ENCODE measurements around the gene SGPL1.

Gene SGPL1

GRCh38 chr10:70785190-70785589, 30.6 kb upstream of the SGPL1 start, which contains the start of gene TBATA:
Gene TBATA, minus strand, starts transcription at chr10:70785377. Its CDS starts 1,998 bp downstream, at chr10:70783379.
- no peak for DNase-seq
- TF ChIP-seq GATA1 (IDR thresholded peaks at IDR 0.05; ENCODE audit: low read depth, low read length) = no peak
- no peak for TF ChIP-seq POLR2A (IDR thresholded peaks at IDR 0.05; ENCODE audit: low read length)

- TF ChIP-seq POLR2A (IDR thresholded peaks at IDR 0.05; ENCODE audit: low read length) (no peak), GATA1 (IDR thresholded peaks at IDR 0.05; ENCODE audit: low read depth, low read length) (no peak)
- DNase-seq = no peak
Measured at GRCh38 chr10:70786799-70787415, 28.8 kb upstream of the SGPL1 start.

- TF ChIP-seq POLR2A (IDR thresholded peaks at IDR 0.05; ENCODE audit: low read length) (no peak), GATA1 (IDR thresholded peaks at IDR 0.05; ENCODE audit: low read depth, low read length) (no peak)
- DNase-seq = no peak
Measured at GRCh38 chr10:70791386-70792039, 24.2 kb upstream of the SGPL1 start.

GRCh38 chr10:70795613-70796012, 20.1 kb upstream of the SGPL1 start:
- DNase-seq = no peak
- TF ChIP-seq POLR2A (IDR thresholded peaks at IDR 0.05; ENCODE audit: low read length) (no peak), GATA1 (IDR thresholded peaks at IDR 0.05; ENCODE audit: low read depth, low read length) (no peak)

- TF ChIP-seq POLR2A (IDR thresholded peaks at IDR 0.05; ENCODE audit: low read length) (no peak), GATA1 (IDR thresholded peaks at IDR 0.05; ENCODE audit: low read depth, low read length) (no peak)
Measured at GRCh38 chr10:70797840-70798239, 17.9 kb upstream of the SGPL1 start.

GRCh38 chr10:70799124-70799523, 16.6 kb upstream of the SGPL1 start:
- no peak for DNase-seq
- TF ChIP-seq POLR2A (IDR thresholded peaks at IDR 0.05; ENCODE audit: low read length) (no peak), GATA1 (IDR thresholded peaks at IDR 0.05; ENCODE audit: low read depth, low read length) (no peak)

More at GRCh38 chr10:70797840-70798239, 17.9 kb upstream of the SGPL1 start:
- DNase-seq = no peak

GRCh38 chr10:70801854-70802253, 13.9 kb upstream of the SGPL1 start:
- TF ChIP-seq POLR2A (IDR thresholded peaks at IDR 0.05; ENCODE audit: low read length) = no peak
- TF ChIP-seq GATA1 (IDR thresholded peaks at IDR 0.05; ENCODE audit: low read depth, low read length) = no peak
- DNase-seq = no peak

- TF ChIP-seq GATA1 (IDR thresholded peaks at IDR 0.05; ENCODE audit: low read depth, low read length) = no peak
- TF ChIP-seq POLR2A (IDR thresholded peaks at IDR 0.05; ENCODE audit: low read length) = no peak
- DNase-seq = no peak
Measured at GRCh38 chr10:70803775-70804420, 11.8 kb upstream of the SGPL1 start.

- no peak for DNase-seq
- TF ChIP-seq POLR2A (IDR thresholded peaks at IDR 0.05; ENCODE audit: low read length) (no peak), GATA1 (IDR thresholded peaks at IDR 0.05; ENCODE audit: low read depth, low read length) (no peak)
Measured at GRCh38 chr10:70804421-70804808, 11.3 kb upstream of the SGPL1 start.

- DNase-seq = no peak
- TF ChIP-seq POLR2A (IDR thresholded peaks at IDR 0.05; ENCODE audit: low read length) (no peak), GATA1 (IDR thresholded peaks at IDR 0.05; ENCODE audit: low read depth, low read length) (no peak)
Measured at GRCh38 chr10:70805619-70806215, 10.0 kb upstream of the SGPL1 start.

- no peak for DNase-seq
Measured at GRCh38 chr10:70806841-70807240, 8.9 kb upstream of the SGPL1 start.

GRCh38 chr10:70807556-70807955, 8.2 kb upstream of the SGPL1 start:
- TF ChIP-seq POLR2A (IDR thresholded peaks at IDR 0.05; ENCODE audit: low read length) (no peak), GATA1 (IDR thresholded peaks at IDR 0.05; ENCODE audit: low read depth, low read length) (no peak)
- no peak for DNase-seq

More at GRCh38 chr10:70806841-70807240, 8.9 kb upstream of the SGPL1 start:
- TF ChIP-seq GATA1 (IDR thresholded peaks at IDR 0.05; ENCODE audit: low read depth, low read length) (no peak), POLR2A (IDR thresholded peaks at IDR 0.05; ENCODE audit: low read length) (no peak)

GRCh38 chr10:70809011-70809611, 6.6 kb upstream of the SGPL1 start:
- DNase-seq = no peak
- TF ChIP-seq POLR2A (IDR thresholded peaks at IDR 0.05; ENCODE audit: low read length) = no peak
- no peak for TF ChIP-seq GATA1 (IDR thresholded peaks at IDR 0.05; ENCODE audit: low read depth, low read length)

GRCh38 chr10:70809726-70810125, 6.0 kb upstream of the SGPL1 start:
- no peak for DNase-seq
- TF ChIP-seq POLR2A (IDR thresholded peaks at IDR 0.05; ENCODE audit: low read length) (no peak), GATA1 (IDR thresholded peaks at IDR 0.05; ENCODE audit: low read depth, low read length) (no peak)
